ENCODE data around the gene IL1B.

Gene IL1B

GRCh38 chr2:112803691-112804521, 32.7 kb downstream of the IL1B start:
- DNase-seq, result peak; percentile 93

- no peak for DNase-seq
These were observed 35.5 kb downstream of the IL1B start for GRCh38 chr2:112800881-112801583.

DNA sequence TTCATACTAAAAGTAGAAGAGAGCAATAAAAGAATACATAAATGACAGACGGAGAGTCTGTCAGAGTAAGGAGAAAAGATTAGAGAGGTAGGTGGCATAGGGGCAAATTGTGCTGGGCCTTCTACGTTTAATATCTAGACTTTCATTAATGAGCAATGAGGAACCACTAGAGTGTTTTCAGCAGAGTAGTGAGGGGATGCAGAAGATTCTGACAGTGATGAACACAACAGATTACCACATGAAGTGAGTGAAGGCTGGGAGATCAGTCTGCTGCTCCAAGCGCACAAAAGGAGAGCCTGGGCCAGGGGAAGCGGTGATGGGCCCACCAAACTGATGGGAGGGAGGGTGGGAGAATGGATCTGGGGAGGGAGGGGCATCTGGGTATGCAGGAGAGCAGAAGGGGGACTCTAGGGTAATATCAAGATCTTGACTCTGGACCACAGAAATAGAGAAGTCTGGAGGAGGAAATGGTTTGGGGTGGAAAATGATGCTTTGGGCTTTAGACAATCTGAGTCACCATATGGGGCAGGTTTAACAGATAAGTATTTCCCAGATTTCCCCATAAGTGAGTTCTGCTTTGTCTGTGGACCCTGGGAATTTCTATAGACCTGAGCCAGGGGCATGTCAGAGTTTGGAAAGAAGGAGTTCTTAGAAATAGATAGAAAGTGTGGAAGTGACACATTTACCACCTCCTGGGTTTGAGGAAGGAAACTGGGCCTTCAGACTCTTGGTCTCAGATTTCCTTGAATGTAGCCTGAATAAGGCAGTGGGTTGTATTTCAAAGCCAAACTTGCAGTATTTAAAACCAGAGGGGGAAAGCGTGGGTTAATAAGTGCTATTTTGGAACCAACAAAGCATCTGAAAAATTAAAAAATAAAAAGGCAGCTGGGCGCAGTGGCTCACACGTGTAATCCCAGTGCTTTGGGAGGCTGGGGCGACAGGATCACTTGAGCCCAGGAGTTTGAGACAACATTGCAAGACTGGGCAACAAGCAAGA, 37.3 kb downstream of the IL1B start:
- DNase-seq, result peak; percentile 22

GRCh38 chr2:112796486-112796885, 40.1 kb downstream of the IL1B start:
- no peak for DNase-seq

- no peak for DNase-seq
These were observed 40.8 kb downstream of the IL1B start for GRCh38 chr2:112795774-112796173.

GRCh38 chr2:112794841-112795240, 41.7 kb downstream of the IL1B start:
- no peak for DNase-seq

DNA sequence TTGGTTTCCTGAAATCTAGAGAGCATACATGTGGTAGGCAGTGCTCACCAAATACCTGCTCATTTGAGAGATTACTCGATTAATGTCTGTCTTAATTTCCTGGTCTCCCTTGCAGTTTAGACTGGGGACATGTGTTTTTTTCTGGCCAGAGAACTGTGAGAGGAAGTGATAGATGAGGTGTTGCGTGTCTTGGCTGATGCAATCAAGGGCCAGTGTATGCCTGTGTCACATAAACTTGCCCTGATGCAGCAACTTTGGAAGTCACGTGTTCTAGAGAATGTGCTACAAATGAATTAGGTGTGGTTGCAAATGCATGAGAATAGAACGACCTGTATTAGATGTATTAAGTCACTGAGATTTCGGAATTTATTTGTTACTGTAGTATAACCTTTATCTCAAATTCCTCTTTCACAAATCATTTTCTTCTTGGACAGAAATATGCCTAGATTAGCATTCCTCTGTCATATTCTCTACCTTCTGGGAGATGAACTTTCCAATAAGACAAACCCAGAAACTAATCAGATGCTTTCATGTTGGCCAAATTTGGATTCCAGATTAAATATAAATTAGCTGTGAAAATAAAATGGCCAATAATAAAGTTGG, 42.3 kb downstream of the IL1B start:
- DNase-seq, result peak; percentile 92

- peak; percentile 33 for DNase-seq
These were observed 43.1 kb downstream of the IL1B start for GRCh38 chr2:112793449-112793978.

DNA sequence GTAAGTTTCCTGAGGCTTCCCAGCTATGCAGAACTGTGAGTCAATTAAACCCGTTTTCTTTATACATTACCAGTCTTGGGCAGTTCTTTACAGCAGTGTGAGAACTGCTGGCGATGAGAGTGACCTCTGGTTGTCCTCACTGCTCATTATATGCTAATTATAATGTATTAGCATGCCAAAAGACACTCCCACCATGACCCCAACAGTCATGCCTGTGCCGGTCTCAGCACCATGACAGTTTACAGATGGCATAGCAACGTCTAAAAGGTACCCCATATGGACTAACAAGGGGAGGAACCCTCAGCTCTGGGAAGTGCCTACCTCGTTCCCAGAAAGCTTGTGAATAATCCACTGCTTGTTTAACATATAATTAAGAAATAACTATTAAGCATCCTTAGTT, 44.2 kb downstream of the IL1B start:
- DNase-seq, result no peak

DNA sequence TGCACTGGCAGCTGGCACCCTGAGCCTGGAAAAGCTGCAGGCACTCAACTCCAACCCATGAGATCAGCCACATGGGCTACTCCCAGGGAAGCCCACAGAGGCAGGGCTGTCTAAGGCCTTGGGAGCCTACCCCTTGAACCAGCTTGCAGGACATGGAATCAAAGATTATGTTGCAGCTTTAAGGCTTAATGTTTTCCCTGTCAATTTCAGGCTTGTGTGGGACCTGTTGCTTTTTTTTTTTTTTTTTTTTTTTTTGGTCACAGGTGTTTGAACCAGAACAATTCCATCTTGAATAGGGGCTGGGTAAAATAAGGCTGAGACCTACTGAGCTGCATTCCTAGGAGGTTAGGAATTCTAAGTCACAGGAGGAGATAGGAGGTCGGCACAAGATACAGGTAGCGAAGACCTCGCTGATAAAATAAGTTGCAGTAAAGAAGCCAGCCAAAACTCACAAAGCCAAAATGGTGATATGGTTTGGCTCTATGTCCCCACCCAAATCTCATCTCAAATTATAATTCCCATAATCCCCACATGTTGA, 44.8 kb downstream of the IL1B start:
- no peak for DNase-seq

- no peak for DNase-seq
These were observed 45.6 kb downstream of the IL1B start for GRCh38 chr2:112791019-112791418.

DNA sequence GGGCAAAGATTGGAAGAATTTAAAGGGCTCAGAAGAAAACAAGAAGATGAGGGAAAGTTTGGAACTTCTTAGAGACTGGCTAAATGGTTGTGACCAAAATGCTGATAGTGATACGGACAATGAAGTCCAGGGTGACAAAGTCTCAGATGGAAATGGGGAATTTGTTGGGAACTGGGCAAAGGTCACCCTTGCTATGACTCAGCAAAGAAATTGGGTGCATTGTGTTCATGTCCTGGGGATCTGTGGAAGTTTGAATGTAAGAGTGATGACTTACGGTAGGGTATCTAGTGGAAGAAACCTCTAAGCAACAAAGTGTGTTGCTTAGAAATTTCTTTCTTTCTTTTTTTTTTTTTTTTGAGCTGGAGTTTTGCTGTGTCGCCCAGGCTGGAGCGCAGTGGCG, 46.3 kb downstream of the IL1B start:
- no peak for DNase-seq

DNA sequence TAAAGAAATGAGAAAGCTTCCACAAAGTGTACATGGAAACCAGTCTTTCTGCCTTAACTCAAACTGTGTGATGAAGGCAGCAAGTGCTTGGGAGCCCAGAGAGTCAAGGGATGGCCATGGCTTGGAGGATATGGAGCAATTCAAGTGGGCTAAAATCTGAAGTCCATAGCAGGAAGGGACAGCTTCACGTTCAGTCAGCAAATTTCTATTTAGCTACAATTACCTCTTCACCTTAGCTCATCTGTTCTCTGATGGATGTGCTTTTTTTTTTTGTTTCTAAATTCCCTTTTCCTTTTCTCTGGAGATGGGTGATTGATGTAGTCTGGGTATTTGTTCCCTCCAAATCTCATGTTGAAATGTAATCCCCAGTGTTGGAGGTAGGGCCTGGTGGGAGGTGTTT, 47.4 kb downstream of the IL1B start:
- no peak for DNase-seq

GRCh38 chr2:112788653-112789052, 47.9 kb downstream of the IL1B start:
- no peak for DNase-seq

- no peak for DNase-seq
These were observed 48.7 kb downstream of the IL1B start for GRCh38 chr2:112787729-112788393.

DNA sequence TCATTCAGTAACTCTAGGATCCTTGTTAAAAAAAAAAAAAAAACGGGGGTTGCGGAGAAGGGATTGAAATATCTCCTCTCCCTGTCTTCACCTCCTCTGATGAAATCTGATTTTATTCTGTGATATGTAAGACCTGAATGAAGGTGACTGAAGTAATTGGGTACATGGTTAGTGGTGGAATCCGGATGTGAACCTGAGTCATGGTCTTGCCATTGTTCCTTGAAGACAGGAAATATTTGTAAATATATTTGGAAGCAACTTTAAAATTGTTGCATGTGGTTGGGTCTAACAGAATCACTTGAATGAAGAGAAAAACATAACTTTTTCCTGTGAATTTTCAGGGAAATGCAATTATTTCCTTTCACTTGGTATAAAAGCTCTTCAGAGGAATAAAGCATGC, 49.3 kb downstream of the IL1B start:
- no peak for DNase-seq

- DNase-seq, result peak; percentile 51
These were observed 52.1 kb downstream of the IL1B start, which contains the start of gene IL1A for GRCh38 chr2:112784199-112785189. TSS of gene IL1A (minus strand) at chr2:112784493. CDS start at chr2:112783770, 723 bp downstream.

DNA sequence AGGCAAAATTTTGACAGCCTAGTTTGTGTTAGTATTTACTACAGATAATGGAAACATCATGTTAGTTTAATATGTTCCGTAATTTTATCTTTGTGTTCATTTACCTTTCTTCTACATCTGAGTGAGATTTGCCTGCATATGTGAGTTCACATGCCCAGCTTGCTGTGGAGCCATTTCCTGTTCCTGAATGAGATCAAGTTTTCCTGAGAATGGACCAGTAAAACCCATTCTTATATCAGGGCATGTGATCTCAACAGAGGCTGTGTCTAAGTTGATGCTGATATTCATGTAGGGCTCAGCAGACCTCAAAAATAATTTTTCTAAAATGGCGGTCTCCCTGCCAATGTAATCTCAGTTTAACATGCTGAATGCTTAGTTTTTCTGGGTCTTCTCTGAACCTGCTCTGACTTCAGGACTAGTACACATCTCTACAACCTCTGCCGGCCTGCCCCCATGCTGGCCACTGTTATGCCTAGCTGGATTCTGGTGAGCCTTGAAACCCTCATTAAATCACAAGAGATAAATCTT, 53.3 kb downstream of the IL1B start:
- DNase-seq, result no peak

GRCh38 chr2:112782234-112782799, 54.3 kb downstream of the IL1B start:
- no peak for DNase-seq
